Measurements from ENCODE around the gene PRDM2. TPM values are rescaled to one million over a fixed set of nuclear protein-coding genes. Genes with fewer than 3 reads are reported as not detected.
"Not testable (repeated sequence)": the region's sequence is repeated elsewhere in the genome, so short reads cannot be mapped to it uniquely, and the experiment has no call there.

PRDM2 gene
- total and polyA plus RNA-seq, 12 donors: 12.5 to 45.3 (median 30.2) TPM

DNA sequence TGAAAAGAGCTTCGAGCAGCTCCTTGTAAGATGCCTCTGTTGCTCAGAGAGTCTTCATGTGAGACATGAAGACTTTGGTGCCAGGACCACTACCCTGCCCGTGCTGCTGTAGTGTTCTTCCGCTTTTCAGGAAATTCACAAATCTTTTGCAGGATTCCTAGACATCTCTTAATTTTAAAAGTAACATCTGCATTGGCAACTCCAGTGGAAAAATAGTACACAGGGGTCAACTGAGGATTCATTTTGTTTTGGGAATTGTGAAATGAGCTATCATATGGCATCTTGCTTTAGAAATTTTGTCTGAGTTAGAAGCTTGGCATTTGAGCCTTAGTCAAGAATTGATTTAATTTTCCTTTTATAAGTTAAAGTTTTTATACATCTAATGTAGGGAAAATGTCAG lies 7.2 kb downstream of the PRDM2 start:
- WGBS, 4 donors: 79 to 86% (median 80%) methylated on average over 3 of the region's 3 CpGs
- TF ChIP-seq POLR2A (IDR thresholded peaks at IDR 0.05): no peak
- TF ChIP-seq, protein P1, sequence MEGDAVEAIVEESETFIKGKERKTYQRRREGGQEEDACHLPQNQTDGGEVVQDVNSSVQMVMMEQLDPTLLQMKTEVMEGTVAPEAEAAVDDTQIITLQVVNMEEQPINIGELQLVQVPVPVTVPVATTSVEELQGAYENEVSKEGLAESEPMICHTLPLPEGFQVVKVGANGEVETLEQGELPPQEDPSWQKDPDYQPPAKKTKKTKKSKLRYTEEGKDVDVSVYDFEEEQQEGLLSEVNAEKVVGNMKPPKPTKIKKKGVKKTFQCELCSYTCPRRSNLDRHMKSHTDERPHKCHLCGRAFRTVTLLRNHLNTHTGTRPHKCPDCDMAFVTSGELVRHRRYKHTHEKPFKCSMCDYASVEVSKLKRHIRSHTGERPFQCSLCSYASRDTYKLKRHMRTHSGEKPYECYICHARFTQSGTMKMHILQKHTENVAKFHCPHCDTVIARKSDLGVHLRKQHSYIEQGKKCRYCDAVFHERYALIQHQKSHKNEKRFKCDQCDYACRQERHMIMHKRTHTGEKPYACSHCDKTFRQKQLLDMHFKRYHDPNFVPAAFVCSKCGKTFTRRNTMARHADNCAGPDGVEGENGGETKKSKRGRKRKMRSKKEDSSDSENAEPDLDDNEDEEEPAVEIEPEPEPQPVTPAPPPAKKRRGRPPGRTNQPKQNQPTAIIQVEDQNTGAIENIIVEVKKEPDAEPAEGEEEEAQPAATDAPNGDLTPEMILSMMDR (IDR thresholded peaks at IDR 0.05): no peak
- no peak overlapping the region for H3K4me3 ChIP-seq
- H3K36me3 ChIP-seq (replicated peaks in 1 of 2): no peaks in the 10 kb centered on the region
- intact Hi-C loops (cut with DNase I): no loop called here
- no peak for DNase-seq
- H3K27ac ChIP-seq: no peak overlapping the region
- no peaks in the 10 kb centered on the region for H3K9me3 ChIP-seq (replicated peaks in 1 of 3)
- no peaks in the 10 kb centered on the region for H3K27me3 ChIP-seq
- H3K4me1 ChIP-seq (replicated peaks in 1 of 2): peaks cover 32 to 42% of the 10 kb centered on the region in 2 donors

DNA sequence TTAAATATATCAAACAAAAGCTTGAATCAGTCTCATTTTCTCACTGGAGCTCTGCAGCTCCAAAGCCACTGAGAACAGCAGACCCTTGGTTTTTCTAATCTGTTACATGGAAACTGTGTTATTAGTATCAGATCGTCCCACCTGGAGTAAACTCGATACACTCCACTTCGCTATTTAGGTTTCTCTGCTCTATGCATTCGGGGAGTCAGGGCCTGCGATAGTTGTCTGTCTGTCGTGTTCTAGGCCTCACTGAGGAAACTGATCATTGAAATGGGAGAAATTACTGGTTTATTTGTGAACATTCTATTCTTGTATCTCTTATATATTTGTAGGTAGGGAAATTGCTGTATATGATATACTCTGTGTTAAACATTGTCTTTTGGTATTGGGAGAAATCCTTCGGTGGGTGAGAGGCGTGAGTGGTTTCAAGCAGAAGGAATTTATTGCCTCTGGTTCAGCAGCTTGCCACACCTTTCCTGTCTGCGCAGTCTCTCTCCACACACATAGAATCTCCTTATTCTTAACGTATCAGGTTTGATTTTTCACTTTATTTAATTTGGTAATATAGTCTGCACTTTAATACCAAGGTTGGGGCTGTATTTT lies 8.5 kb downstream of the PRDM2 start:
- intact Hi-C loops (cut with DNase I): no loop called here
- H3K4me3 ChIP-seq: no peak overlapping the region
- H3K27ac ChIP-seq: no peak overlapping the region
- H3K9me3 ChIP-seq (replicated peaks in 1 of 3): no peaks in the 10 kb centered on the region
- TF ChIP-seq, protein P1 (IDR thresholded peaks at IDR 0.05): no peak
- TF ChIP-seq POLR2A (IDR thresholded peaks at IDR 0.05): no peak
- H3K27me3 ChIP-seq: no peaks in the 10 kb centered on the region
- no peak for DNase-seq
- 75 to 84% (median 76%) methylated on average over 10 of the region's 10 CpGs for WGBS, 4 donors
- peaks cover 32 to 42% of the 10 kb centered on the region in 2 donors for H3K4me1 ChIP-seq (replicated peaks in 1 of 2)
- H3K36me3 ChIP-seq (replicated peaks in 1 of 2): no peaks in the 10 kb centered on the region

DNA sequence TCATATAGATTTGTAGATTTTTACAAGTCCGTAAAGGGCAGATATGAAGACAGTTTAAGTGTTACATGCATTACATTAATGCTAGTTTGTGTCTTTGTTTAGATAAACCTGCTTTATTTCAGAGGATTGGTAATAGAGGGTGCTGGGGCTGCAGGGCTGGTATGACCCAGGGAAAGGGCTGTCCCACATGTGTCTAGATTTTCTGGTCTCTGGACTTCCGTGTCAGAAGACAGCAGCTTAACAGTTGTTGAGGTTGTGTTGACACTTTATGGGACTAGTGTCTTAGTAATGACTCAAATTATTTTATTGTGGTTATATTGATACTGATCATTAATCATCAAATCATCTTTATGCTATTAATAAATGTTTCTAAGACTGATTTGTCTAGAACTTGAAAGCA lies 10.1 kb downstream of the PRDM2 start:
- 75 to 83% (median 83%) methylated on average over 2 of the region's 2 CpGs for WGBS, 4 donors
- intact Hi-C loops (cut with DNase I): no loop called here
- no peaks in the 10 kb centered on the region for H3K9me3 ChIP-seq (replicated peaks in 1 of 3)
- TF ChIP-seq, protein P1 (IDR thresholded peaks at IDR 0.05): no peak
- no peak for TF ChIP-seq POLR2A (IDR thresholded peaks at IDR 0.05)
- H3K4me3 ChIP-seq: no peak overlapping the region
- H3K36me3 ChIP-seq (replicated peaks in 1 of 2): no peaks in the 10 kb centered on the region
- no peak for DNase-seq
- no peaks in the 10 kb centered on the region for H3K27me3 ChIP-seq
- peaks cover 32 to 42% of the 10 kb centered on the region in 2 donors for H3K4me1 ChIP-seq (replicated peaks in 1 of 2)
- H3K27ac ChIP-seq: no peak overlapping the region

DNA sequence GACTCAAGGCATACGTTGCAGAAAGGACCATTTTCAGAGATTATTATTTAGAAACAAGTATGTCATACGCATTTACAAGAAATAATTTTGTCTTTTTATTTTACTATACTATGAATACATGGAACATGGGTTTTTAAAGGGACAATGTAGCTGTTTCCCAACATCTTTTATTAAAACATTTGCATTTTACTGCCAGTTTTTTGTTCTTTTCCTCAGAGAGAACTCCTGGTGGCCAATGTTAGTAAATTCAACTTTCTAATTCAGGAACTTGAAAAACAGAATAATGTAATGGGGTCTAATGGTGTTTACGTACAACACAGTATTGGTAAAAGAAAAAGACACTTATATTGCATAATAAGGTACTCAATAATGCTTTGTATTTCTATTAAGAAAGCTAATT lies 14.9 kb downstream of the PRDM2 start:
- H3K36me3 ChIP-seq (replicated peaks in 1 of 2): no peaks in the 10 kb centered on the region
- no peak for DNase-seq
- WGBS, 4 donors: 82 to 88% (median 84%) methylated on average over 3 of the region's 3 CpGs
- intact Hi-C loops (cut with DNase I): no loop called here
- no peaks in the 10 kb centered on the region for H3K9me3 ChIP-seq (replicated peaks in 1 of 3)
- no peak for TF ChIP-seq POLR2A (IDR thresholded peaks at IDR 0.05)
- TF ChIP-seq, protein P1 (IDR thresholded peaks at IDR 0.05): peak in 4 of 6 experiments; percentile 7 to 35 (median 21)
- no peak overlapping the region for H3K4me3 ChIP-seq
- H3K27ac ChIP-seq: no peak overlapping the region
- no peaks in the 10 kb centered on the region for H3K27me3 ChIP-seq
- H3K4me1 ChIP-seq (replicated peaks in 1 of 2): peaks cover 5 to 7% of the 10 kb centered on the region in 2 donors

DNA sequence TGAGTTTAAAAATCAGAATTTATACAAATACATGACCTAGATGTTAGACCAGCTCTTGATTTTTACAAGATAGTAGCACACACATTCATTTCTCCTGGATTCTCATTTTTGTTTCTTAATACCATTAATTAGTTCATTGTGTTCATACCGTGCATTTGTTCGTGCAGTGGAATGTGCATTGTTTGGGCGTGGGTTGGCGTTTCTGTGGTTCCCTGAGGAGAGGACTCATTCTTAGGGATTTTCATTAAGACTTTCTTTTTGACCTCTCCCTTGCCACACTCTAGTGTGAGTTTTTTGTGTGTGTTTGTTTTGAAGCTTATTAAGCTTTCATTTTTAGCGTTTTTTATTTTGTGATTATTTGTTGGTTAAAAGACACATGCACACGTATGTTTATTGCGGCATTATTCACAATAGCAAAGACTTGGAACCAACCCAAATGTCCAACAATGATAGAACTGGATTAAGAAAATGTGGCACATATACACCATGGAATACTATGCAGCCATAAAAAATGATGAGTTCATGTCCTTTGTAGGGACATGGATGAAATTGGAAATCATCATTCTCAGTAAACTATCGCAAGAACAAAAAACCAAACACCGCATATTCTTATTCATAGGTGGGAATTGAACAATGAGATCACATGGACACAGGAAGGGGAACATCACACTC lies 15.8 kb downstream of the PRDM2 start:
- 92 to 96% (median 95%) methylated on average over 7 to 9 of the region's 9 CpGs for WGBS, 4 donors
- H3K36me3 ChIP-seq (replicated peaks in 1 of 2); H3K27me3 ChIP-seq; H3K4me1 ChIP-seq (replicated peaks in 1 of 2); H3K9me3 ChIP-seq (replicated peaks in 1 of 3); H3K4me3 ChIP-seq; DNase-seq; H3K27ac ChIP-seq; intact Hi-C loops (cut with DNase I): not testable (repeated sequence)
